GM19372 (cell line): Measurements from ENCODE around the gene KLF7.

Experiments
- ATAC-seq: cut with Tn5 transposase; IDR thresholded peaks from one replicate; pipeline ENCODE4 v1.9.1; 2021; ENCODE audit warnings: mild to moderate bottlenecking, low read depth, moderate library complexity; ENCODE audit not compliant: unreplicated experiment

The KLF7 gene

GRCh38 chr2:207130958-207131521 lies 34.7 kb downstream of the KLF7 start:
- no peak for ATAC-seq

GRCh38 chr2:207129821-207130220 lies 35.9 kb downstream of the KLF7 start:
- no peak for ATAC-seq

GRCh38 chr2:207128867-207129266 lies 36.9 kb downstream of the KLF7 start:
- ATAC-seq, result no peak

GRCh38 chr2:207126724-207127308 lies 38.9 kb downstream of the KLF7 start:
- no peak for ATAC-seq

GRCh38 chr2:207123776-207124391 lies 41.9 kb downstream of the KLF7 start:
- no peak for ATAC-seq

GRCh38 chr2:207123335-207123744 lies 42.4 kb downstream of the KLF7 start:
- no peak for ATAC-seq

- no peak for ATAC-seq
Measured at GRCh38 chr2:207122651-207123334, 43.0 kb downstream of the KLF7 start.

GRCh38 chr2:207121784-207122183 lies 44.0 kb downstream of the KLF7 start:
- ATAC-seq, result no peak

GRCh38 chr2:207119048-207119447 lies 46.7 kb downstream of the KLF7 start:
- ATAC-seq, result no peak

- no peak for ATAC-seq
Measured at GRCh38 chr2:207117668-207118067, 48.1 kb downstream of the KLF7 start.

- no peak for ATAC-seq
Measured at GRCh38 chr2:207115715-207116364, 49.9 kb downstream of the KLF7 start.

GRCh38 chr2:207113414-207113813 lies 52.3 kb downstream of the KLF7 start:
- no peak for ATAC-seq

GRCh38 chr2:207112785-207113184 lies 53.0 kb downstream of the KLF7 start:
- ATAC-seq, result no peak

- no peak for ATAC-seq
Measured at GRCh38 chr2:207112383-207112782, 53.4 kb downstream of the KLF7 start.

- no peak for ATAC-seq
Measured at GRCh38 chr2:207111757-207112156, 54.0 kb downstream of the KLF7 start.

GRCh38 chr2:207110715-207111114 lies 55.0 kb downstream of the KLF7 start:
- no peak for ATAC-seq

GRCh38 chr2:207110310-207110709 lies 55.4 kb downstream of the KLF7 start:
- ATAC-seq, result no peak

- ATAC-seq, result no peak
Measured at GRCh38 chr2:207109768-207110167, 56.0 kb downstream of the KLF7 start.

- no peak for ATAC-seq
Measured at GRCh38 chr2:207108440-207108839, 57.3 kb downstream of the KLF7 start.

- ATAC-seq, result no peak
Measured at GRCh38 chr2:207107551-207107950, 58.2 kb downstream of the KLF7 start.

- no peak for ATAC-seq
Measured at GRCh38 chr2:207107131-207107530, 58.6 kb downstream of the KLF7 start.
